ENCODE data around the gene ZSCAN5A. TPM values are rescaled to one million over a fixed set of nuclear protein-coding genes. Genes with fewer than 3 reads are reported as not detected.
"Not testable (repeated sequence)": the region's sequence is repeated elsewhere in the genome, so short reads cannot be mapped to it uniquely, and the experiment has no call there.

ZSCAN5A gene
- total RNA-seq (2014; rRNA removed; shearing (Covaris generic)): 17.5 and 18.9 TPM in 2 replicates
- polyA plus RNA-seq (2015; cell fraction: cytosol; rRNA removed): 5.9 and 8.3 TPM in 2 replicates
- 6.0 and 9.4 TPM in 2 replicates for polyA plus RNA-seq (2015; cell fraction: nucleus; rRNA removed)

DNA sequence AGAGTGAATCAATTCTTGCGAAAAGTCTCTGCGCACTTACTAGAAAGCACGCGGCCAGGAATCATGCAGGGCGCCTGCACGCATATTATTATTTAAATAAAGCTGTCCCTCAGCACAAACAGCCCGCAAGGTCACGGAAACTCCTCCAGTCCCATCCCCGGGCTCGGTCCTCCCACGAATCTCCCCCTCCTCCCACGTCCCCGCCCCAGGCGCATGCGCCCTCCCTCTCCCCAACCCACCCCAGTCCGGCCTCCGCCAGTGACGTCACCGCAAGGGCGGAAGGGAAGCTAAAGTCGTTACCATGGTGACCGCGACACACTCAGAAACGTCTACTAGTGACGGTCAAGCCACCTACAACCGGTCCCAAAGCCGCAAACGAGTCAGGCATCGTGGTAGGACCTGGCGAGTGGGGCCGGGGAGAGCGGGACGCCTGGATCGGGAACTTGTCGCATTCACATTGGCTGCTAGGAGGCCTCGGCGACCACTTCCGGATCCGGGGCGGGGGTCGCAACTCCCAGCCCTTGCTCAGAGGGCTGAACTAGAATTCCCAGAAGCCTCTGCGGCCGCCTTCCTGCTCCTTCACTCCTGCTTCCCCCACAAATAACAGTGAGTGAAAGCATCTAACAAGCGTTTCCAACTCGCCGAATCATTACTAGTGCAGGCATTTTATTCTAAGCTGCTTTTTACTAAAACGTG lies at the start of gene ZSCAN5A:
ZSCAN5A (minus strand) TSS at position 459 of the 696 bp plus-strand sequence. CDS start 89,793 bp downstream, outside the sequence.
- peak; percentile 94 for DNase-seq (ENCODE audit: low read depth)

DNA sequence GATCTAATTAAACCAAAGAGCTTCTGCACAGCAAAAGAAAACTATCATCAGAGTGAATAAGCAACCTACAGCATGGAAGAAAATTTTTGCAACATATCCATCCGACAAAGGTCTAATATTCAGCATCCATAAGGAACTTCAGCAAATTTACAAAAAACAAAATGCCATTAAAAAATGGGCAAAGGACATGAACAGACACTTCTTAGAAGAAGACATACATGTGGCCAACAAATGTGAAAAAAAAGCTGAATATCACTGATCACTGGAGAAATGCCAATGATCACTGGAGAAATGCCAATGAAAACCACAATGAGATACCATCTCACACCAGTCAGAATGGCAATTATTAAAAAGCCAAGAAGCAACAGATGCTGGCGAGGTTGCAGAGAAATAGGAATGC lies 46.2 kb upstream of the ZSCAN5A start:
- DNase-seq (ENCODE audit: low read depth): no peak

- no peak for DNase-seq (ENCODE audit: low read depth)
Measured at GRCh38 chr19:56356944-56357343, 42.3 kb upstream of the ZSCAN5A start.

DNA sequence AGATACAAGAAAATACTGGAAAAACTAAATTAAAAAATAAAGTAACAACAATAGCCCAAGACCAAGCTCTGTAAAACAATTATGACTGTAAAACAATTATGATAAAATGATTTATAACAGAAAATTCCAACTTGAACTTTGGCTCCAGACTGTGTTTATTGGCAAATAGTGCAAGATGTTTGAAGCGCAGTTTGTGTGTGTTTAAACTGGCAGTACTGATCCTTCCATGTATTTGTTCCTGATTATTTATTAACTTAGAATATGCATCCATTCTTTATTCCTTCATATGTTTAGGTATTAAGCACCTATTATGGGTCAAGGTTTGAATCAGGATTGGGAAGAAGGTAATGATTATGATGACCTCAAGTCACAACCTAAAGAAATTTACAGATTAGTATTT lies 40.9 kb upstream of the ZSCAN5A start:
- no peak for DNase-seq (ENCODE audit: low read depth)

DNA sequence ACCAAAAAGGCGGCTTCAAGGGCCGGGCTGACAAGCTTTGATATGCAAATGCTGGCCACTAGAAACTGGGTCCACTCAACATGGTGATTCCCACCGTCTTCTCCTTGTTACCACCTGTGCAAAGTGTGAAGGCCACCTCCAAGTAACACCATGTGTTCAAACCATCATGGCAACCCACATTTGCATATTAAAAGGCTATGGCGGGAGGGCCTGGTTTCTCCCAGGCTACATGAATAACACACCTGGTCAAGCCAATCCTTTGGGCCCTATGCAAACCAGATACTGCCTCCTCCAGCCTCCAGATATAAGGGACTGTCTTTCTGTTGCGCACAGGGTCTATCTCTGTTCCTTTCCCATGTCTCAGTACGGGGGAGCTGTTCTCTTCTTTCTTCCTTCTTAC lies 36.6 kb upstream of the ZSCAN5A start:
- no peak for DNase-seq (ENCODE audit: low read depth)

DNA sequence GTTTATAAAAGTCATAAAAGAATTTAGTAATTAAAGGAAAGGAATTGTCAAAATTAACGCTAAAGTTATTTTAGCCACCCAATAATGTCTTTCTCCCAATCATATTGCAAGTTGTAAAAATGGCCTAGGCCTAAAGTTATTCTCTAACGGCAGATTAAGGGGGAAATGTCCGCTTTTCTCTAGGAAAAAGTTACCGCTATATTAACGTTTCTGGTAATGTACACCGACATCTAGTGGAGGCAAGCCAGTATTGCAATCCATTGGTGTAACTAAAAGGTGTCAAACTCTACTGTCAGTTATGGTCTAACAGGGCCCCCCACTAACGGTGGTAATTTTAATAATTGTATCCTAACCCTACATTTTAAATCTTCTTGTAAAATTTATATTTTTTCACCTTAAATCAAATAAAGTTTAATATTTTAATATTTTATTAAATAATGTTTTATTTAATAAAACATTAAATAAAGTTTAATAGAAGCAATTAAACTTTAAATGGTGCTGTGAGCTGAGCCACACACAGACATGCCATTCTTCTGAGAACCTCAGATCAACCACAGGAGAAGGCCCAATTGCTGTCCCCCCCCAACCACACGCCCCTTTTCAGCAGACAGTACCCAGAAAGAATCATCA lies 35.9 kb upstream of the ZSCAN5A start:
- no peak for DNase-seq (ENCODE audit: low read depth)

- peak; percentile 11 for DNase-seq (ENCODE audit: low read depth)
Measured at GRCh38 chr19:56348289-56348877, 33.7 kb upstream of the ZSCAN5A start.

GRCh38 chr19:56347163-56347778 lies 32.6 kb upstream of the ZSCAN5A start:
- no peak for DNase-seq (ENCODE audit: low read depth)

GRCh38 chr19:56341948-56342347 lies 27.3 kb upstream of the ZSCAN5A start:
- DNase-seq (ENCODE audit: low read depth): no peak

DNA sequence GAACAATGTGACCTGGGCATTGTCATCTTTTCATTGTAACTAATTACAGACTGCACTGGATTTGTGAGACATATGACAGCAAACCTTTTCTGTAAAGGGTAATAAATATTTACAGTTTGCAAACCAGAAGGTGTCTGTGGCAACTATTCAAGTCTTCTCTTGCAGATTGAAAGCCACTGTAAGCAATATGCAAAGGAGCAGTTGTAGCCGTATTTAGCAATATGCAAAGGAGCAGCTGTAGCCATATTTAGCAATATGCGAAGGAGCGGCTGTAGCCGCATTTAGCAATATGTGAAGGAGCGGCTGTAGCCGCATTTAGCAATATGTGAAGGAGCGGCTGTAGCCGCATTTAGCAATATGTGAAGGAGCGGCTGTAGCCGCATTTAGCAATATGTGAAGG lies 24.4 kb upstream of the ZSCAN5A start:
- DNase-seq (ENCODE audit: low read depth): not testable (repeated sequence)

DNA sequence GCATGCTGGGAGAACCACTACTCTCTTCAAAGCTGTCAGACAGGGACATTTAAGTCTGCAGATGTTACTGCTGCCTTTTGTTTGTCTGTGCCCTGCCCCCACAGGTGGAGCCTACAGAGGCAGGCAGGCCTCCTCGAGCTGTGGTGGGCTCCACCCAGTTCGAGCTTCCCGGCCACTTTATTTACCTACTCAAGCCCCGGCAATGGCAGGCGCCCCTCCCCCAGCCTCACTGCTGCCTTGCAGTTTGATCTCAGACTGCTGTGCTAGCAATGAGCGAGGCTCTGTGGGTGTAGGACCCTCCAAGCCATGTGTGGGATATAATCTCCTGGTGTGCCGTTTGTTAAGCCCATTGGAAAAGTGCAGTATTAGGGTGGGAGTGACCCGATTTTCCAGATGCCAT lies 22.4 kb upstream of the ZSCAN5A start:
- DNase-seq (ENCODE audit: low read depth): not testable (repeated sequence)

GRCh38 chr19:56335371-56335770 lies 20.7 kb upstream of the ZSCAN5A start:
- not testable (repeated sequence) for DNase-seq (ENCODE audit: low read depth)

GRCh38 chr19:56333506-56333905 lies 18.9 kb upstream of the ZSCAN5A start:
- peak; percentile 35 for DNase-seq (ENCODE audit: low read depth)

DNA sequence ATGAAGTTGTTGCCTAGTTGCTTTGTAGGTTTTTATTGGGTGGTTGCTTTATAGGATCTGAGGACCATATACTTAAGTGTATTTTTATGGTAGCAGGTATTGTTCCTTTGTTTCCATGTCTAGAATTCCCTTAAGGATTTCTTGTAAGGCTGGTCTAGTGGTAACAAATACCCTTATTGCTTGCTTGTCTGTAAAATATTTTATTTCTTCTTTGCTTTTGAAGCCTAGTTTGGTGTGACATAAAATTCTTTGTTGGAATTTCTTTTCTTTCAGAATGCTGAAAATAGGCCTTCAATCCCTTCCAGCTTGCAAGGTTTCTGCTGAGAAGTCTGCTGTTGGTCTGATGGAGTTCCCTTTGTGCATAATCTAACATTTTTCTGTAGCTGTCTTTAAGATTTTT lies 18.1 kb upstream of the ZSCAN5A start:
- DNase-seq (ENCODE audit: low read depth): no peak

GRCh38 chr19:56324436-56324835 lies 9.8 kb upstream of the ZSCAN5A start:
- DNase-seq (ENCODE audit: low read depth): no peak

DNA sequence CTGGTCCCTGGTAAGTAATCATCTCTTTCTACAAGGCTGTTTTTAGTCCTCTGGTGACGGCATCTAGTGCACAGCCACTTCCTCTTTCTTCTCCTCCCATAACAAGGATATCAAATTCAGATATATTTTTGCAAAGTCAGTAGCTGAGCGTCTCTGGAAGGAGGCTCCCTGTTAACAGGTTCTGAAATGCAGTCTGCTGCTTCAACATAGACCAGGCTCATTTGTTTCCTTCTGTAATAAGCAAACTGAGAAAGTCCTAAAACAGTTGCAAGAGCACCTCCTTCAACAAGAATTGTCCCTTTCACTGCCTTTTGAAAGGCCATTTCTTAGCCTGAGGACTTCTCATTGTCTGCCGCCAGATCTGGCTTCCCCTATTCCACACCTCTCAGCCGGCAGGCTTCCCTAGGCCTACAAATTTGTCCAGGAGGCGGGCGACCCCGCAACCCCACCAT lies 7.4 kb upstream of the ZSCAN5A start:
- no peak for DNase-seq (ENCODE audit: low read depth)

GRCh38 chr19:56321254-56321988 lies 6.8 kb upstream of the ZSCAN5A start:
- DNase-seq (ENCODE audit: low read depth): no peak

DNA sequence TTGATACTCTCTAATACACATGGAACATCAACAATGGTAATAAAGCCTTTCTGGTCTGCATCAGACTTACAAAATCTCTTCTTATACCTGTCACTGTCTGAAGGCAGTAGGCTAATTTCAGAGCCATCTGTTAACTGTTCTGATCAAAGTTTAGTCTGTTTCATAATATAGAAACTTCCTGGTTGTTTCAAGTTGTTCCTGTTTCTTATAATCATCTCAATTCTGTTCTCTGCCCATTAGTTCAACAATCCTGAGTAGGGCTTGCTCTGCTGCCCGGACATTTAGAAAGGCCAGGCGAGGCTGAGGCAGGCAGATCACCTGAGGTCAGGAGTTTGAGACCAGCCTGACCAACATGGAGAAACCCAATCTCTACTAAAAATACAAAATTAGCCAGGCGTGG lies 5.4 kb upstream of the ZSCAN5A start:
- no peak for DNase-seq (ENCODE audit: low read depth)

DNA sequence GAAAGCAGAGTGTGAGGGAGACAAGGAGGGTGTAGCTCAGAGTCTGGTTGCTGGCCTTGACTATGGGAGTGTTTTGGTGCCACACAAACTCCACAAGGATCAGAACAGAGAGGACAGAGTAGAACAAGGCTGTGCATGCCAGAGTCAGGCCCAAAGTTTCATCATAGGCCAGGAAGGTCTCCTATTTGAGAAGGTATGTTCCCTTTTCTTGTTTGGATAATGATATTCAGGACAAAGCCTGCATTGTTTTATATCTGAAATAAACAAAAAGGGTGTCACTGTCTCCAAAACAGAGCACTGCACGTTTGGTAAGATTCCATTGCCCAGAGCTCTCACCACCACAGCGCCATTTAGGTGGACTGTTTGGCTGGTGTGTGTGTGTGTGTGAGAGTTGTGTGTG lies 3.1 kb upstream of the ZSCAN5A start:
- no peak for DNase-seq (ENCODE audit: low read depth)

DNA sequence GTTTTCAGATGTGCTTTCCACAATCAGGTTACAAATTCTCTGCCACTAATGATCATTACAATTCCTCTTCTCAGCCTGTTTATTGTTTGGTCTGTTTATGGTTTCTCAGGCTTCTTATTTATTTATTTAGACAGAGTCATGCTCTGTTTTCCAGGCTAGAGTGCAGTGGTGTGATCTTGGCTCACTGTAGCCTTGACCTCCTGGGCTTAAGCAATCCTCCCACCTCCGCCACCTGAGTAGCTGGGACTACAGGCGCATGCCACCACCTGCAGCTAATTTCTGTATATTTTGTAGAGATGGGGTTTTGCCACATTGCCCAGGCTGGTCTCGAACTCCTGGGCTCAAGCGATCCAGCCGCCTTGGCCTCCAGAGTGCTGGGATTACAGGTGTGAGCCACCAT lies 2.1 kb upstream of the ZSCAN5A start:
- DNase-seq (ENCODE audit: low read depth): no peak
